Mucosa of rectum (tissue), 2 donors: ENCODE data around the gene CREB3L1.

Source experiments
- H3K27ac ChIP-seq, 2 donors: one replicate each; pipeline ENCODE4 v1.7.0; 2013; ENCODE audit warnings: inconsistent platforms in 2 of 2, low read depth in 2 of 2, low read length in 2 of 2
- H3K27me3 ChIP-seq, 2 donors: one replicate each; pipeline ENCODE4 v1.7.0; 2013; ENCODE audit warnings: low read length in 2 of 2; ENCODE audit not compliant: control insufficient read depth in 2 of 2, insufficient read depth in 2 of 2
- H3K36me3 ChIP-seq, 2 donors: one replicate each; pipeline ENCODE4 v1.7.0; 2013; ENCODE audit warnings: low read length in 2 of 2; ENCODE audit not compliant: control insufficient read depth in 2 of 2, insufficient read depth in 2 of 2
- H3K4me1 ChIP-seq, 2 donors: one replicate each; pipeline ENCODE4 v1.7.0; 2013; ENCODE audit warnings: low read length in 2 of 2, mild to moderate bottlenecking in 1 of 2; ENCODE audit not compliant: control insufficient read depth in 2 of 2, insufficient read depth in 2 of 2
- H3K4me3 ChIP-seq, 2 donors: one replicate each; pipeline ENCODE4 v1.7.0; 2013; ENCODE audit warnings: low read length in 2 of 2
- H3K9ac ChIP-seq, 2 donors: one replicate each; pipeline ENCODE4 v1.7.0; 2013; ENCODE audit warnings: low read length in 2 of 2, low read depth in 1 of 2, mild to moderate bottlenecking in 1 of 2
- H3K9me3 ChIP-seq, 2 donors: one replicate each; pipeline ENCODE4 v1.7.0; 2013; ENCODE audit warnings: low read length in 2 of 2; ENCODE audit not compliant: control insufficient read depth in 2 of 2
- donor health status: healthy.
- donor health status: Normal muscosa, but diverticular disease.

Gene CREB3L1

DNA sequence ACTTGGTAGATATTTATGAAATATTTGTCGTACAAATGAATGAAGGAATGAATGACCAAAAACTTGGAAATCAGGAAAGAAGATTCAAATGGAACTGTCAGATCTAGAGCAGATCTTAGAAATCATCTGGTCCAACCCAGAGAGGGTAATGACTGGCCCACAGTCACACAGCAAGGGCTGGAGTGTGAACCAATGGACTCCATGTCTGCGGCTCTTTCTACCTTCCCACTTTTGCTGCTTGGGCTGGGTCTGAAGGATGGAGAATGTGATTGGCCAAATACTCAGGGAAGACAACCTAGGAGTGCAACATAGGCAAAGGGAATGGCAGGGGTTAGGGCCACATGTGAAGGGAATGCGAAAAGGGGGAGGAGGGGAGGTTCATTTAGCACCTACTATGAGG, 64.0 kb downstream of the CREB3L1 start:
- Histone ChIP-seq H3K4me3 (no peak overlapping the region), H3K4me1 (peaks cover 2 to 6% of the 10 kb centered on the region in 2 donors), H3K27me3 (peaks cover 0 to 2% of the 10 kb centered on the region in 2 donors), H3K9me3 (no peaks in the 10 kb centered on the region), H3K27ac (no peak overlapping the region), H3K36me3 (no peaks in the 10 kb centered on the region), H3K9ac (no peak overlapping the region)

GRCh38 chr11:46342239-46342638, 64.8 kb downstream of the CREB3L1 start:
- Histone ChIP-seq H3K9ac (no peak overlapping the region), H3K36me3 (no peaks in the 10 kb centered on the region), H3K9me3 (no peaks in the 10 kb centered on the region), H3K27ac (no peak overlapping the region), H3K27me3 (peaks cover 0 to 2% of the 10 kb centered on the region in 2 donors), H3K4me1 (peaks cover 7 to 9% of the 10 kb centered on the region in 2 donors), H3K4me3 (no peak overlapping the region)

- H3K4me1 ChIP-seq, result peaks cover 14 to 16% of the 10 kb centered on the region in 2 donors
- H3K9me3 ChIP-seq, result no peaks in the 10 kb centered on the region
- no peak overlapping the region for H3K9ac ChIP-seq
- no peaks in the 10 kb centered on the region for H3K36me3 ChIP-seq
- no peak overlapping the region for H3K27ac ChIP-seq
- no peaks in the 10 kb centered on the region for H3K27me3 ChIP-seq
- H3K4me3 ChIP-seq, result no peak overlapping the region
Observed at GRCh38 chr11:46343520-46343919, 66.1 kb downstream of the CREB3L1 start.

DNA sequence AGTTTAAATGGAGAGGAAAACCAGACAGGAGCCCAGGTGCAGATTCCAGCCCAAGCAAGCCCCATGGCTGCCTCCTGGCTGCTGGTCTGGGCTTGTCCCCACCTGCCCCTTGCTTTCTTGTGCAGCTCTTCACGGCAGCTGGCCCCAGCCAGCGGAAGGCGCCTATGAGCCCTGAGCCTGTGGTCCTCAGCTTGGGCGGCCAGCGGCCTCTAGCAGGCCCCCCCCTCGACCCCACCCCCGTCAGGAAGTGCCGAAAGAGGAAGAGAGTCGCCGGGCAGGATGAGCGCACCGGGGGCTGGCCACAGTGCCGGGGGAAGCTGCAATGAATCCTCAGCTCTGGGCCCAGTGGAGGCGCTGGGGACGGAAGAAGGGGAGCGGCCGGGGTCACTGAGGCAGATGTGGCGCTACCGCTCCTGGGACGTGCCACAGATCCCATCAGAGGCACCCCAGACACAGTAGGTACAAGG, 67.7 kb downstream of the CREB3L1 start:
- H3K9ac ChIP-seq, result peak overlapping the region in 1 of 2 donors; percentile 60
- peak overlapping the region; percentile 8 to 73 for H3K4me3 ChIP-seq
- H3K27ac ChIP-seq, result peak overlapping the region in 1 of 2 donors; percentile 58
- no peaks in the 10 kb centered on the region for H3K9me3 ChIP-seq
- no peaks in the 10 kb centered on the region for H3K36me3 ChIP-seq
- H3K27me3 ChIP-seq, result no peaks in the 10 kb centered on the region
- H3K4me1 ChIP-seq, result peaks cover 19% of the 10 kb centered on the region in 2 donors

DNA sequence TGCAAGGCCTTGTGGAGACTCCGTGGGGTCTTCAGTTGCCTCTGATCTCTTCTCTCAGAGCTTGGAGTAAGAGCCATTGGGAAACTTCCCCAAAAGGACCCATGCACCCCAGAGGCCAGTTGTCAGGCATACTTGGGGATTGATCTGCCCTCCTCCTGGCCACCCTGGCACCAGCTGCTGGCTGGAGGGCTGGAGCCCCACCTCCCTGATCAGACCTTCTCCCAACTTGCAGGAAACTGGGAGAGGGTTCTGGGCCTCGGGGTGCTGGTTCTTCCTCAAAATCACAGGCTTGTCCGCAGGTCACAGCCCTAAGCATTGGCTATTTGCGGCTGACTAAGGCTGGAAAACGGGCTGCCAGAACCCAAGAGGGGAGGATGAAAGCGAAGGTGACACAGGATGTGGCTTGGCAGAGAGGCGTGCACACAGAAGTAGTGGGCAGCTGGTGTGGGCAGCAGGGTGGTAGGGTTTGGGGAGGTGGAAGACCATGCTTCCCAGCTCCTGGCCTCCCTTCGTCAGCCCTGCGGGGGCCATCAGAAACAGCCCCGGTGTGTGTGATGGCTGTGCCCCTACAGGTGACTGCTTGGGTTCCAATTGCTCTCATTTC, 68.5 kb downstream of the CREB3L1 start:
- H3K9me3 ChIP-seq, result no peaks in the 10 kb centered on the region
- peak overlapping the region; percentile 8 to 73 for H3K4me3 ChIP-seq
- H3K27ac ChIP-seq, result peak overlapping the region in 1 of 2 donors; percentile 58
- H3K27me3 ChIP-seq, result no peaks in the 10 kb centered on the region
- H3K9ac ChIP-seq, result peak overlapping the region in 1 of 2 donors; percentile 60
- H3K36me3 ChIP-seq, result no peaks in the 10 kb centered on the region
- H3K4me1 ChIP-seq, result peaks cover 19% of the 10 kb centered on the region in 2 donors

DNA sequence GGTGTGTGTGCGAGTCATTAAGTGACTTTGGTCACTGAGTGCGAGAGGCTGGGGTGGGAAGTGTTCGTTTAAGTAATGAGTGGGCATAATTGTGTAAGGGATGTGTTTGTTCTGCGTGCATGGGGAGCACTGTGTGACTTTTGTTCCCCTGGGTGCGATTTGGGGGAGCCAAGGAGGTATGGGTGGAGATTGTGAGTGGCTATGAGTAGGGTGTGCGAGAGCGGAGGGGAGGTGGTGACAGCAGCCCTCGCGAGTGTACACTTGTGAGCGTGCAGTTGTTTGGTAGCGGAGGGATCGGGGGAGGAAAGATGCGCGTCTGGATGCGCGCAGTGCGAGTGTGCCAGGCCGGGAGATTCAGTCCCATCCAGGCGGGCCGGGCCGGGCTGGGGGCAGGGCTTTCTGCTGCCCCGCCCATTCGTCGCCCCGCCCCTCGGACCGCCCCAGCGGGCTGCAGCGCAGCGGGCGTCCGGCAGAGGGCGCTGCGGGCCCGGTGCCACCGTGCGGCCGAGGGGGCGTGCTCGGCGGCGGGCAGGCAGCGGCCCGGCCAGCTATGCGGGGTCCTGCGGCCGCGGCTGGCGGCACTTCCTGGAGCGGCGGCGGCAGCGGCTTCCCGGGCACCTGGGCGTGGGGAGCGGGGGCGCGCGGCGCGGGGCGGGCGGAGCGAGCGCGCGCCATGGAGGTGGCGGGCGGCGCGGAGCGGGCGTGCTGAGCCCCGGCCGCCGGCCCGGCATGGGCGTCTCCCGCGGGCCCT, 69.6 kb downstream of the CREB3L1 start, which contains the start of gene DGKZ:
TSS of gene DGKZ (plus strand) at position 578 of the 751 bp plus-strand sequence. CDS start 197 bp downstream, outside the sequence.
- no peaks in the 10 kb centered on the region for H3K9me3 ChIP-seq
- H3K27ac ChIP-seq, result peak within 1 kb of the TSS; percentile 3 to 43
- peaks cover 19 to 23% of the 10 kb centered on the region in 2 donors for H3K4me1 ChIP-seq
- H3K9ac ChIP-seq, result peak within 1 kb of the TSS; percentile 68 to 80
- no peaks in the 10 kb centered on the region for H3K27me3 ChIP-seq
- no peaks in the 10 kb centered on the region for H3K36me3 ChIP-seq
- H3K4me3 ChIP-seq, result peak within 1 kb of the TSS; percentile 85 to 89

- H3K27me3 ChIP-seq, result no peaks in the 10 kb centered on the region
- H3K9me3 ChIP-seq, result no peaks in the 10 kb centered on the region
- H3K9ac ChIP-seq, result peak overlapping the region; percentile 68 to 80
- H3K4me1 ChIP-seq, result peaks cover 19 to 25% of the 10 kb centered on the region in 2 donors
- H3K4me3 ChIP-seq, result peak overlapping the region; percentile 85 to 89
- H3K27ac ChIP-seq, result peak overlapping the region; percentile 3 to 43
- no peaks in the 10 kb centered on the region for H3K36me3 ChIP-seq
Observed at GRCh38 chr11:46347637-46348311, 70.3 kb downstream of the CREB3L1 start.

- H3K4me1 ChIP-seq, result peaks cover 19 to 25% of the 10 kb centered on the region in 2 donors
- no peaks in the 10 kb centered on the region for H3K36me3 ChIP-seq
- peak overlapping the region; percentile 68 to 80 for H3K9ac ChIP-seq
- no peaks in the 10 kb centered on the region for H3K27me3 ChIP-seq
- peak overlapping the region; percentile 85 to 89 for H3K4me3 ChIP-seq
- H3K9me3 ChIP-seq, result no peaks in the 10 kb centered on the region
- H3K27ac ChIP-seq, result peak overlapping the region in 1 of 2 donors; percentile 35
Observed at GRCh38 chr11:46348566-46349401, 71.3 kb downstream of the CREB3L1 start.

- Histone ChIP-seq H3K36me3 (peaks cover 0 to 3% of the 10 kb centered on the region in 2 donors), H3K4me3 (no peak overlapping the region), H3K27ac (no peak overlapping the region), H3K9ac (no peak overlapping the region), H3K9me3 (no peaks in the 10 kb centered on the region), H3K27me3 (no peaks in the 10 kb centered on the region), H3K4me1 (peaks cover 17 to 23% of the 10 kb centered on the region in 2 donors)
Observed at GRCh38 chr11:46350695-46351094, 73.2 kb downstream of the CREB3L1 start.
